ENCODE measurements around the gene MRPL28. TPM values are rescaled to one million over a fixed set of nuclear protein-coding genes. Genes with fewer than 3 reads are reported as not detected.
A peak's percentile ranks its signal among the peaks of the same experiment; 100 is the strongest.
"Not testable (repeated sequence)": the region's sequence is repeated elsewhere in the genome, so short reads cannot be mapped to it uniquely, and the experiment has no call there.

Gene MRPL28
- total and polyA plus RNA-seq, 9 donors: 46.1 to 52.6 (median 49.8) TPM

DNA sequence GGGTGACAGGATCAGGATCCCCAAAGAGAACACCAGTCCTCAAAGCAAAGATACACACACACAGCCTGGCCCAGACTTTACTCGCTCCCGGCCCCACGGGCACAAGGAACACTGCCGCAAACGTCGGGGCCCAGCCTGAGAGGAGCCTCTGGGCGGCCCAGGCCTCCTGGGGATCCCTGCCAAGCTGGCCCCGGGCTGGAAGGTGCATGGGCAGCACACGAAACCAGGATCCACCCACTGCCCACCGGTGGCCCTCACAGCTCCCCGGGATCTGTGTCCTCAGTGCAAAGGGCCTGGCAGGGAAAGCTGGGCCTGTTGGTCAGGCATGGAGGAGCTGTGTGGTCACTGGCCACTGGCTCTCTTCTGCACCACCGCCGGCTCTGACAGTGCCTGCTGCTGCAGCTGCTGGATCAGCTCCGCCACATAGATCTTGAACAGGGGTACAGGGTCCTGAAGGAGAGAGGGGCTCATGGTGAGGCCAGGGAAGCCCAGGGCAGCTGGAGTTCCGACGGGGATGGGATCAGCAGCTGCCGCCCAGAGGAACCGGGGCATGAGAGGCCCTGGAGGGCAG, 2.9 kb downstream of the MRPL28 start:
- no peak for DNase-seq
- WGBS (ENCODE audit: insufficient coverage): 84% methylated on average over 16 of the region's 18 CpGs
- no peak overlapping the region for H3K27ac ChIP-seq (ENCODE audit: low read length)
- no peak overlapping the region for H3K4me3 ChIP-seq (ENCODE audit: low read length)
- peaks cover 26% of the 10 kb centered on the region for H3K4me1 ChIP-seq (ENCODE audit: control insufficient read depth, insufficient read depth, low read length)
- peaks cover 38% of the 10 kb centered on the region for H3K36me3 ChIP-seq (ENCODE audit: control insufficient read depth, insufficient read depth, low read length)
- H3K9me3 ChIP-seq (replicated peaks; ENCODE audit: control insufficient read depth, low read depth, low read length): no peaks in the 10 kb centered on the region
- H3K27me3 ChIP-seq (ENCODE audit: control insufficient read depth, insufficient read depth, low read length): peaks cover 11% of the 10 kb centered on the region

DNA sequence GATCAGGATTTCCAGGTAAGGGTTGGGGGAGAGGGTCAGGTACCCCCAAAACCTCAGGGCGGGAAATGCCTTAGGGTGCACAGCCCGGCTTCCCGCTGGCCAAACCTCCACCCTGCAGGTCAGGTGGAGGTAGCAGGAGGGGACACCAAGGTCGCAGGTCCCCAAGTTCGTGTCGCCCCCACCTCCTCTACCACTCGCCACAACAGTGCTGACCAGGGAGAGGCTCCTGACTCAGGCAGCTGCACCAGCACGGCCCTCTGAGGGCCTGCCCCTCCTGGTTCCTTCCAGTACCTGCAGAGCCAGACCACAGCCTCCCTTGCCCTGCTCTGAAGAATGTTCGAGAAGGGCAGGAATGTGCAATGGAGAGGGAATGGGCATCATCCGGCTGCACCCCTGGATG, 3.9 kb downstream of the MRPL28 start:
- H3K4me1 ChIP-seq (ENCODE audit: control insufficient read depth, insufficient read depth, low read length): peaks cover 19% of the 10 kb centered on the region
- no peaks in the 10 kb centered on the region for H3K9me3 ChIP-seq (replicated peaks; ENCODE audit: control insufficient read depth, low read depth, low read length)
- no CpG with 5 or more reads among the region's 10 CpGs for WGBS (ENCODE audit: insufficient coverage)
- H3K27me3 ChIP-seq (ENCODE audit: control insufficient read depth, insufficient read depth, low read length): peaks cover 11% of the 10 kb centered on the region
- no peak for DNase-seq
- no peak overlapping the region for H3K4me3 ChIP-seq (ENCODE audit: low read length)
- peaks cover 32% of the 10 kb centered on the region for H3K36me3 ChIP-seq (ENCODE audit: control insufficient read depth, insufficient read depth, low read length)
- H3K27ac ChIP-seq (ENCODE audit: low read length): no peak overlapping the region

DNA sequence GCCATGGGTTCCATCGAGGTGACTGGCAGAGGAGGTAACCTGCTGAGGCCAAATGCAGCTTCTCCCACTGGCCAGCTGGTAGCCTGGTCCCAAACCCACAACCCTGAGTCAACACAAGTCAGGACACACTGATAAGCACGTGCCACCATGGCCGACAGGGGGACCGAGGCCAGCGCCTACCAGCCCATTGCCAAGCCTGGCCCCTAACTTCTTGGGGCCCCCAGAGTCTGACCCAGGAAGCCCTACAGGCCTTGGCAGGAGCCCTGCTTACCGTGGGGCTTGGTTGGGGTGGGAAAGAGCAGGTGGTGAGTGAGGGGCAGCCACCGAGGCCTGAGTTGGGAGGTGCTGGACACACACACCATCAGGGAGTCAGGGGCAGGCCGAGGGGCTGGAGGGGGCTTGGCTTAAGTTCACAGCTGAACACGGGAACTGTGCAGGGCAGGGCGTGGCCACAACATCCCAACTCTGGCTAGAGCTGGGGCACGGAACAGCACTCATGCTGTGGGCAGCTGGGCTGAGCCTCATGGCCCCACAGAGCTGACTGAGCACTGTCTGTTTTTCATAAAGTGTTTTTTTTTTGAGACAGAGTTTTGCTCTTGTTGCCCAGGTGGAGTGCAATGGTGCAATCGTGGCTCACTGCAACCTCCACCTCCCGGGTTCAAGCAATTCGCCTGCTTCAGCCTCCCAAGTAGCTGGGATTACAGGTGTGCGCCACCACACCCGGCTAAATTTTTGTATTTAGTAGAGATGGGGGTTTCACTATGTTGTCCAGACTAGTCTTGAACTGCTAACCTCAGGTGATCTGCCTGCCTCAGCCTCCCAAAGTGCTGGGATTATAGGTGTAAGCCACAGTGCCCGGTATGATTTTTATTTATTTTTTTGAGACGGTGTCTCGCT, 5.5 kb downstream of the MRPL28 start:
- Histone ChIP-seq H3K4me1 (ENCODE audit: control insufficient read depth, insufficient read depth, low read length) (peaks cover 7% of the 10 kb centered on the region), H3K4me3 (ENCODE audit: low read length) (no peak overlapping the region), H3K9me3 (replicated peaks; ENCODE audit: control insufficient read depth, low read depth, low read length) (no peaks in the 10 kb centered on the region), H3K27me3 (ENCODE audit: control insufficient read depth, insufficient read depth, low read length) (peaks cover 11% of the 10 kb centered on the region), H3K27ac (ENCODE audit: low read length) (no peak overlapping the region), H3K36me3 (ENCODE audit: control insufficient read depth, insufficient read depth, low read length) (peaks cover 32% of the 10 kb centered on the region)
- no peak for DNase-seq
- 53% methylated on average over 12 of the region's 19 CpGs for WGBS (ENCODE audit: insufficient coverage)

DNA sequence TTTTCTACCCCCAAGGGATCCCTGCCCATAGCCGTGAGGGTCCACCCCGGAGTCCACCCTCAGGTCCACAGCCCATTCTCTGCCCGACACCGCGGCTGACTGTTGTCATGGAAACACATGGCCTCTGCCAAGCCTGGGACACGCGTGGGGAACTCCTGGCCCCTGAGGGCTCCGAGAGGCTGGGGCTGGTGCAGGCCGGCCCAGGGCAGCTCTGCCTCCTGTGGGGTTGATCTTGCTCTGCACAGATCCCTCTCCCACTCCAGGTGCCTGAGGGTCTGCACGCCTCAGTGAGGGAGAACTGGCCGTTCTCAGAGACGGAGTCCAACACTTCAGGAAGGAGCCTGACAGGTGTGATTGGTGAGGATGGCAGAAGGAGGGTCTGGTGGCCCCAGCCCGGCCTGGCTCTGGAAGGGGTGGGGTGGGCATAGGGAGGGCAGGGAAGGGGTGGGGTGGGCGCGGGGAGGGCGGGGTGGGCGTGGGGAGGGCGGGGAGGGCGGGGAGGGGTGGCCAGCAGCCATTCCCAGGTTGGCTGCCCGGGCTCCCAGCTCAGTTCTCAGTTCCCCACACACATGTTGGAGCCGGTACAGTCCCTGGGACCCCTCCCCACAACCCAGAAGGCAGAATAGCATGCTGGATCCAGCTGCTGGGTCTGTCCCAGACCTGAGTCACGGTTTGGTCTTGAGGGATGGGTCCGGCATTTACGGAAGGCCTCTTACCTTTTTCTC, 6.4 kb downstream of the MRPL28 start:
- DNase-seq: no peak
- 25% methylated on average over 12 of the region's 24 CpGs for WGBS (ENCODE audit: insufficient coverage)
- Histone ChIP-seq H3K27ac (ENCODE audit: low read length) (no peak overlapping the region), H3K9me3 (replicated peaks; ENCODE audit: control insufficient read depth, low read depth, low read length) (no peaks in the 10 kb centered on the region), H3K27me3 (ENCODE audit: control insufficient read depth, insufficient read depth, low read length) (peaks cover 11% of the 10 kb centered on the region), H3K36me3 (ENCODE audit: control insufficient read depth, insufficient read depth, low read length) (peaks cover 27% of the 10 kb centered on the region), H3K4me1 (ENCODE audit: control insufficient read depth, insufficient read depth, low read length) (no peaks in the 10 kb centered on the region), H3K4me3 (ENCODE audit: low read length) (no peak overlapping the region)

DNA sequence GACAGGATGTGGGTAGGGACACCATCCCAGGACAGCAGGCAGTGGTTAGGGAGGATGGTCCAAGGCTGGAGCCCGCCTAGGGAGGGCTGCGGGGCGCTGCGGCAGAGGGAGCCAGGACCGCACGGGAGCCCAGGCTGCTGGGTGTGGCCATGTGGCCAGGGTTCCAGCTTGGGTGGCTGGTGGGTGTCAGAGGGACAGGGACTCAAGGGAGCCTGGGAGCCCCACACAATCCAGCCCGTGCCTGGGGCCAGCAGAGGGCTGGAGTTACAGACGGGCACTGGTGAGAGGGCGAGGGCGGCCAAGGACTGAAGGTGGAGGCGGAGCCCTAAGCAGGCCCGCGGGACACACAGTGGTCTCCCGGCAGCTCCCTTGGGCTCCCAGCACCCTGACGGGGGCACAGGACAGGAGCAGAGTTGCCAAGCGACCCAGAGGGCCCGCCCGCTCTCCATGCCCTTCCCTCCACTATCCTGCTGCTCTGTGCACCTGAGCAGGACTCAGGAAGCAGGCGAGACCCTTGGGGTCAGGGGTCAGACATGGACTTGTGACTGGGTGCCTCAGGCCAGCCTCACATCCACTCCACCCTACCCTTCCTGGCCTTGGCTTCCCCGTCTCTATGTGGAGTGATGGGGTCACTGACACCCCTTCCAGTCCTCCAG, 7.1 kb downstream of the MRPL28 start:
- Histone ChIP-seq H3K27ac (ENCODE audit: low read length) (no peak overlapping the region), H3K36me3 (ENCODE audit: control insufficient read depth, insufficient read depth, low read length) (peaks cover 20% of the 10 kb centered on the region), H3K27me3 (ENCODE audit: control insufficient read depth, insufficient read depth, low read length) (peaks cover 11% of the 10 kb centered on the region), H3K9me3 (replicated peaks; ENCODE audit: control insufficient read depth, low read depth, low read length) (no peaks in the 10 kb centered on the region), H3K4me3 (ENCODE audit: low read length) (no peak overlapping the region), H3K4me1 (ENCODE audit: control insufficient read depth, insufficient read depth, low read length) (no peaks in the 10 kb centered on the region)
- no peak for DNase-seq
- WGBS (ENCODE audit: insufficient coverage): 60% methylated on average over 19 of the region's 20 CpGs

DNA sequence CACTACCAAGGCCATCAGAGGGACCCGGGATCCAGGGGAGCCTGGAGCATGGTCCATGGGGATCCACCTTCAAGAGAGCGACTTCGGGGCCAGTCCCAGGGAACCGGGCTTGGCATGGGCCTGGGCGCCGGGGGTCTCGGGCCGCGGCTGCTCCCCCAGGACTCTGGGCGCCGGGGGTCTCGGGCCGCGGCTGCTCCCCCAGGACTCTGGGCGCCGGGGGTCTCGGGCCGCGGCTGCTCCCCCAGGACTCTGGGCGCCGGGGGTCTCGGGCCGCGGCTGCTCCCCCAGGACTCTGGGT, 7.7 kb downstream of the MRPL28 start:
- DNase-seq; H3K27ac ChIP-seq (ENCODE audit: low read length); H3K9me3 ChIP-seq (replicated peaks; ENCODE audit: control insufficient read depth, low read depth, low read length); H3K4me1 ChIP-seq (ENCODE audit: control insufficient read depth, insufficient read depth, low read length); H3K4me3 ChIP-seq (ENCODE audit: low read length): not testable (repeated sequence)
- Histone ChIP-seq H3K27me3 (ENCODE audit: control insufficient read depth, insufficient read depth, low read length) (peaks cover 11% of the 10 kb centered on the region), H3K36me3 (ENCODE audit: control insufficient read depth, insufficient read depth, low read length) (peaks cover 14% of the 10 kb centered on the region)
- 81% methylated on average over 2 of the region's 24 CpGs for WGBS (ENCODE audit: insufficient coverage)

DNA sequence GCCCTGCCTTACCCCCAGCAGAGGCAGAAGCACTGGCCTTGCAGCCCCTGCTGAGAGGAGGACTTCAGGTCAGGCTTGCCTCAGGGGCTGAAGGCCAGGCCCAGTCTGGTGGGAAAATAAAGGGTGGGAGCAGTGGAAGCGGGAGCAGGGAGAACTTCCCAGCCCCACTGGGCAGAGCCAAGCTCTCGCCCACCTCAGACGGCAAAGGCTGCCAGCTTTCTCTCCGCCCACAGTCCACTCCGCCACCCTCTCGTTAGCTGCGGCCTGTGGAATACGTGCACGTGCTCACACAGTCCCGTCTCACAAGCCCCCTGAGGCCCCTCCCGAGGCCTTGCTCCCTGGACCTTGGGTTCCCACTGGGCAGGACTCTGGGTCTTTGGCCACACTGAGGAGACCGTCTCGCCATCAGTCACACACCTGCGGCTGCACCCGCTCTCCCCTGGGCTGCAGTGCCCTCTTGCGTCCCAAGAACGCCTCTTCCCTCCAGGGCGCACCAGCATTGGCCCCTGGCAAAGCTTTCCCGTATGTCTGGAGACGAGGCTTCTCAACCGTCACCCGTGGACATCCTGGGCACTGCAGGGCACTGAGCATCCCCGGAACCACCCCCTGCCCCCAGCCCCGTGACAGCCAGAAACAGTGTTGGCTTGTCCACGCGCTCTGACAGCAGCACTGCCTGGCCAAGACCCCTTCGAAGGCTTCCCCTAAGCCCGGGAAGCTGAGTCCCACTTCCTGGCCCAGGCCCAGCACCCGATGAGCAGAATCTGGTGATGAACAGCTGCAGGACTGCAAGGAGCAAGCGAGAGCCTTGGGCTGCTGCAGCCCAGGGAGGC, 8.3 kb downstream of the MRPL28 start:
- DNase-seq: peak; percentile 70
- H3K36me3 ChIP-seq (ENCODE audit: control insufficient read depth, insufficient read depth, low read length): peaks cover 8% of the 10 kb centered on the region
- no peaks in the 10 kb centered on the region for H3K4me1 ChIP-seq (ENCODE audit: control insufficient read depth, insufficient read depth, low read length)
- no peaks in the 10 kb centered on the region for H3K9me3 ChIP-seq (replicated peaks; ENCODE audit: control insufficient read depth, low read depth, low read length)
- H3K4me3 ChIP-seq (ENCODE audit: low read length): no peak overlapping the region
- H3K27ac ChIP-seq (ENCODE audit: low read length): no peak overlapping the region
- H3K27me3 ChIP-seq (ENCODE audit: control insufficient read depth, insufficient read depth, low read length): peaks cover 11% of the 10 kb centered on the region
- WGBS (ENCODE audit: insufficient coverage): 21% methylated on average over 30 of the region's 30 CpGs

DNA sequence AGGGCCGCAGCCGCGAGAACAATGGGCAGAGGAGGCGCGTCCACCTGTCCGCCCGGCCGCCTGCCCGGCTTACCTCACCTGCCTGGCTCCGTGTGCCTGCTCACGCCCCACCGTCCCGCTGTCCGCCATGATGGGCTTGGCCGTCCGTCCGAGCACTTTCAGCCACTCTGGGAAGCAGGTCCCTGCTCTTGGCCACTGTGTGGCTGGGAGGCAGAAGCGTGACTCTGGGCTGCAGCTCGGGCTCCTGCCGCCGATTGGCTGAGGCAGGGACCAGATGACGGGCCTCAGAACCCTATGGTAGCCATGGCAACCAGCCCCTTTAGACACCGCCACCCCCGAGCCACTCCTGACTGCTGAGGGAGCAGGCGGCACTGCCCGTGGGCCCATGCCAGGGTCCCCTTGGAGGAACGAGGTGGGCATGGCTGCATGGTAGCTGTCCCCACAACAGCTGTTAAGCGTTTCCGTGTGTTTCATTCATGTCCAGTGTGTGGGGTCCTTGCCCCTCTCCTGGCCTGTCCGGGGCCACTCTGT, 8.9 kb downstream of the MRPL28 start:
- H3K27me3 ChIP-seq (ENCODE audit: control insufficient read depth, insufficient read depth, low read length): peaks cover 11% of the 10 kb centered on the region
- H3K36me3 ChIP-seq (ENCODE audit: control insufficient read depth, insufficient read depth, low read length): peaks cover 1% of the 10 kb centered on the region
- DNase-seq: no peak
- H3K9me3 ChIP-seq (replicated peaks; ENCODE audit: control insufficient read depth, low read depth, low read length): no peaks in the 10 kb centered on the region
- WGBS (ENCODE audit: insufficient coverage): 78% methylated on average over 25 of the region's 30 CpGs
- no peaks in the 10 kb centered on the region for H3K4me1 ChIP-seq (ENCODE audit: control insufficient read depth, insufficient read depth, low read length)
- H3K27ac ChIP-seq (ENCODE audit: low read length): no peak overlapping the region
- no peak overlapping the region for H3K4me3 ChIP-seq (ENCODE audit: low read length)

DNA sequence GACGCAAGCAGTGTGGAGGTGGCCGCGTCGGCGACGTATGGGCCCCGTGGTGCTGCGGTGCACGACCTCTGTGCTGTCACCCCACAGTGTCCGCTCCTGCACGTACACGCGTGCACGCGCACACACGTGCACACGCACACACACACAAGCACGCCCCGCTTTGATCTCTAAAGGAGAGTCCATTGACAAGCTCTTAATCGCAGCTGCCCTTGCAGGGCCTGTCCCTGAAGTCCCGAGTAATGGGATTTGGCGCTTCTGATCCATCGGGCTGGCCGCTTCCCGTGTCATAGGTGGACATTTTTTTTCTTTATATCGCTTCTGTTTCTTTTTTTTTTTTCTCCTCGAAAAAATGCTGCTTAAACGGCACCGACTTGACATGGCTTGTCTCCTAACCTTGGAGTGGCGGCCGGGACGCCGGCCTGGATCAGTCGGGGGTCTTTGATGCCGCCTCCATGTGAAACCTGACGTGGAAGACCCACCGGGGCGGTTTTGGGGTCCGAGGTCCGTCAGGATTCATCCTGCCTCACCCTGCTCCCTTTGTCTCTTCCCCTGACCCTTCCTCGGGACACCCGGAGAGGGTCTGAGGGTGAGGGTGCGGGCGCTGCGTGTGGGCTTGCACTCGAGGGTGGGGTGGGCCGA, 9.5 kb downstream of the MRPL28 start:
- Histone ChIP-seq H3K27me3 (ENCODE audit: control insufficient read depth, insufficient read depth, low read length) (peaks cover 11% of the 10 kb centered on the region), H3K27ac (ENCODE audit: low read length) (no peak overlapping the region), H3K9me3 (replicated peaks; ENCODE audit: control insufficient read depth, low read depth, low read length) (no peaks in the 10 kb centered on the region), H3K36me3 (ENCODE audit: control insufficient read depth, insufficient read depth, low read length) (no peaks in the 10 kb centered on the region), H3K4me1 (ENCODE audit: control insufficient read depth, insufficient read depth, low read length) (no peaks in the 10 kb centered on the region), H3K4me3 (ENCODE audit: low read length) (no peak overlapping the region)
- DNase-seq: no peak
- WGBS (ENCODE audit: insufficient coverage): 90% methylated on average over 36 of the region's 47 CpGs

Data from muscle of leg (tissue), 11 donors.